GM12878 (cell line): ENCODE results near the gene IL18R1. TPM values are rescaled to one million over a fixed set of nuclear protein-coding genes. Genes with fewer than 3 reads are reported as not detected.
A peak's percentile ranks its signal among the peaks of the same experiment; 100 is the strongest.

Source experiments
- ATF7 ChIP-seq: fragments of 450-650 bp; IDR thresholded peaks from 2 replicates; pipeline ENCODE4 v1.6.1; 2016; ENCODE audit warnings: low read depth, mild to moderate bottlenecking
- BCL3 ChIP-seq: IDR thresholded peaks from 2 replicates; pipeline ENCODE4 v1.6.1; 2011; ENCODE audit warnings: borderline replicate concordance, low read depth, mild to moderate bottlenecking, moderate library complexity, low read length; ENCODE audit not compliant: insufficient read depth, poor library complexity, severe bottlenecking
- CBX5 ChIP-seq: sonication (generic); IDR thresholded peaks from 2 replicates; pipeline ENCODE4 v1.6.1; 2016; ENCODE audit warnings: low read depth, moderate library complexity, mild to moderate bottlenecking, inconsistent platforms
- DPF2 ChIP-seq: fragments of 450-650 bp; IDR thresholded peaks from 2 replicates; pipeline ENCODE4 v1.6.1; 2017; ENCODE audit warnings: mild to moderate bottlenecking
- ETV6 ChIP-seq, 2 experiments: fragments of 450-650 bp in 1 of 2; IDR thresholded peaks in 1 of 2; conservative IDR thresholded peaks in 1 of 2; 2 replicates each; pipeline ENCODE4 v1.6.1; 2014; ENCODE audit warnings: antibody characterized with exemption in 1 of 2, borderline replicate concordance in 1 of 2, low read depth in 1 of 2, mild to moderate bottlenecking in 1 of 2, moderate library complexity in 1 of 2
- GABPA ChIP-seq: IDR thresholded peaks from 2 replicates; pipeline ENCODE4 v1.6.1; 2014; ENCODE audit warnings: antibody characterized with exemption, low read depth, mild to moderate bottlenecking, inconsistent platforms
- HSF1 ChIP-seq: fragments of 150-350 bp; IDR thresholded peaks from 2 replicates; pipeline ENCODE4 v1.6.1; 2014; ENCODE audit warnings: mild to moderate bottlenecking, low read depth, low read length
- JUNB ChIP-seq: IDR thresholded peaks from 2 replicates; pipeline ENCODE4 v1.6.1; 2016; ENCODE audit warnings: antibody characterized with exemption, mild to moderate bottlenecking
- MTA2 ChIP-seq: fragments of 450-650 bp; IDR thresholded peaks from 2 replicates; pipeline ENCODE4 v1.6.1; 2016; ENCODE audit warnings: low read depth, mild to moderate bottlenecking, moderate library complexity
- MYC ChIP-seq: IDR thresholded peaks from 2 replicates; pipeline ENCODE4 v1.6.1; 2011; ENCODE audit warnings: mild to moderate bottlenecking, low read length, moderate library complexity, inconsistent platforms; ENCODE audit not compliant: insufficient read depth, insufficient replicate concordance, insufficient read length, severe bottlenecking
- NFYB ChIP-seq: IDR thresholded peaks from 2 replicates; pipeline ENCODE4 v1.6.1; 2011; ENCODE audit warnings: low read depth, mild to moderate bottlenecking, low read length, improper control_type of control experiment, moderate library complexity; ENCODE audit not compliant: insufficient read depth
- RAD51 ChIP-seq: fragments of 450-650 bp; IDR thresholded peaks from 2 replicates; pipeline ENCODE4 v1.6.1; 2016; ENCODE audit warnings: moderate library complexity, mild to moderate bottlenecking, inconsistent platforms
- SIX5 ChIP-seq: IDR thresholded peaks from 2 replicates; pipeline ENCODE4 v1.6.1; 2011; ENCODE audit warnings: mild to moderate bottlenecking, low read depth, low read length, moderate library complexity; ENCODE audit not compliant: severe bottlenecking
- SKIL ChIP-seq: fragments of 450-650 bp; IDR thresholded peaks from 2 replicates; pipeline ENCODE4 v1.6.1; 2017; ENCODE audit warnings: mild to moderate bottlenecking, low read depth, inconsistent platforms; ENCODE audit not compliant: poor library complexity, severe bottlenecking
- SP1 ChIP-seq: IDR thresholded peaks from one replicate; pipeline ENCODE4 v1.6.1; 2011; ENCODE audit warnings: low read depth, low read length
- SPI1 ChIP-seq: IDR thresholded peaks from 2 replicates; pipeline ENCODE4 v1.6.1; 2011; ENCODE audit warnings: low read depth, mild to moderate bottlenecking, low read length, moderate library complexity, borderline replicate concordance; ENCODE audit not compliant: insufficient read depth
- WRNIP1 ChIP-seq: IDR thresholded peaks from 2 replicates; pipeline ENCODE4 v1.6.1; 2011; ENCODE audit warnings: low read depth, low read length, improper control_type of control experiment, borderline replicate concordance
- ZNF622 ChIP-seq: fragments of 450-650 bp; IDR thresholded peaks from 2 replicates; pipeline ENCODE4 v1.6.1; 2017; ENCODE audit warnings: mild to moderate bottlenecking, inconsistent platforms
- ZNF687 ChIP-seq: fragments of 450-650 bp; IDR thresholded peaks from 2 replicates; pipeline ENCODE4 v1.6.1; 2017; ENCODE audit warnings: mild to moderate bottlenecking, moderate library complexity
- polyA plus RNA-seq, 11 experiments: library from polyadenylated mRNA; depleted of rRNA in 4 of 11; unstranded in 6 of 11; stranded (reverse) in 5 of 11; fragments of >200 nt; fragmentation: Nextera tagmentation in 4 of 11; fragmentation: Illumina TruSeq in 1 of 11; extraction: Ambion mirVana in 4 of 11; extraction: Trizol in 1 of 11; gene quantifications; 1 replicate in 1 of 11; 2 replicates in 10 of 11; pipeline versions ENCODE4 v1.2.1 to v1.2.3, GENCODE V29; 2011 to 2016; ENCODE audit warnings: inconsistent platforms in 2 of 11, missing spikeins in 2 of 11, low read depth in 1 of 11
- total RNA-seq, 4 experiments: library from RNA; depleted of rRNA in 3 of 4; stranded (reverse); fragments of >200 nt in 3 of 4; fragmentation: Illumina TruSeq in 1 of 4; extraction: Trizol in 1 of 4; gene quantifications; 2 replicates each; pipeline versions ENCODE4 v1.2.1 to v1.2.3, GENCODE V29; 2013 to 2021

Gene IL18R1
- total and polyA plus RNA-seq, 10 of the 15 experiments (the other 5 are each of a cell fraction or from before 2014, with no cell fraction given): 3.5 to 15.5 (median 11.1) TPM

GRCh38 chr2:102425441-102426132, 70.0 kb downstream of the IL18R1 start (continued):
- TF ChIP-seq BCL3 (no peak), HSF1 (no peak), ATF7 (no peak), MYC (no peak), JUNB (peak; percentile 25; the same call in 1 of the 2 replicates), SIX5 (no peak), ZNF622 (no peak), DPF2 (no peak), SKIL (no peak), RAD51 (no peak), MTA2 (peak; percentile 27; the same call in 1 of the 2 replicates), GABPA (no peak), WRNIP1 (no peak), SPI1 (peak; percentile 65; the same call in 1 of the 2 replicates), SP1 (no peak), ZNF687 (0 out of 2 replicates have a peak, but pooled peaks have one; percentile 16), ETV6 (conservative IDR thresholded peaks at IDR 0.05 in 1 of 2, IDR thresholded peaks at IDR 0.05 in 1 of 2; ENCODE audit: borderline replicate concordance in 1 of 2, low read depth in 1 of 2) (0 out of 4 replicates have a peak, but pooled peaks of 1 of the 2 experiments have one; percentile 23), NFYB (no peak), CBX5 (no peak)
